Smooth muscle cell (in vitro differentiated cells): ENCODE data around the gene STUM. TPM values are rescaled to one million over a fixed set of nuclear protein-coding genes. Genes with fewer than 3 reads are reported as not detected.

ENCODE experiments used
- DNase-seq: peaks from one replicate; lab custom pipeline; 2025; ENCODE audit not compliant: unreplicated experiment; lab: John Stamatoyannopoulos, UW
- H2AFZ ChIP-seq: fragments of 200-600 bp; sonication (generic); 2 replicates; pipeline ENCODE4 v1.6.0; 2016; ENCODE audit warnings: antibody characterized with exemption, low read depth, mild to moderate bottlenecking
- H3F3A ChIP-seq: fragments of 200-600 bp; sonication (generic); 2 replicates; pipeline ENCODE4 v1.6.0; 2017; ENCODE audit warnings: antibody characterized with exemption, low read depth
- H3K27ac ChIP-seq: fragments of 200-600 bp; sonication (generic); 2 replicates; pipeline ENCODE4 v1.5.1; 2016; ENCODE audit warnings: low read depth, mild to moderate bottlenecking
- H3K27me3 ChIP-seq: fragments of 200-600 bp; sonication (generic); 2 replicates; pipeline ENCODE4 v1.6.1; 2016; ENCODE audit warnings: low read depth, mild to moderate bottlenecking
- H3K36me3 ChIP-seq: fragments of 200-600 bp; sonication (generic); 2 replicates; pipeline ENCODE4 v1.5.1; 2016; ENCODE audit warnings: low read depth
- H3K4me1 ChIP-seq: fragments of 200-600 bp; sonication (generic); 2 replicates; pipeline ENCODE4 v1.5.1; 2016; ENCODE audit warnings: low read depth
- H3K4me2 ChIP-seq: fragments of 200-600 bp; sonication (generic); 2 replicates; pipeline ENCODE4 v1.6.0; 2016; ENCODE audit warnings: mild to moderate bottlenecking
- H3K4me3 ChIP-seq: fragments of 200-600 bp; sonication (generic); 2 replicates; pipeline ENCODE4 v1.5.1; 2016; ENCODE audit warnings: mild to moderate bottlenecking
- H3K79me2 ChIP-seq: fragments of 200-600 bp; sonication (generic); 2 replicates; pipeline ENCODE4 v1.6.0; 2016; ENCODE audit warnings: low read depth, mild to moderate bottlenecking
- H3K9ac ChIP-seq: fragments of 200-600 bp; sonication (generic); 2 replicates; pipeline ENCODE4 v1.6.0; 2016; ENCODE audit warnings: low read depth
- H3K9me3 ChIP-seq: fragments of 200-600 bp; sonication (generic); replicated peaks from 2 replicates; pipeline ENCODE4 v1.5.1; 2016; ENCODE audit warnings: low read depth
- H4K20me1 ChIP-seq: fragments of 200-600 bp; sonication (generic); 2 replicates; pipeline ENCODE4 v1.6.0; 2016; ENCODE audit warnings: low read depth
- CTCF ChIP-seq: fragments of 200-600 bp; sonication (generic); IDR thresholded peaks from 2 replicates; pipeline ENCODE4 v1.5.1; 2017; ENCODE audit warnings: borderline replicate concordance, mild to moderate bottlenecking, antibody characterized with exemption; ENCODE audit not compliant: insufficient read depth, poor library complexity, severe bottlenecking
- WGBS: methylation state at CpG from one replicate; pipeline ENCODE4 v1.1.7; 2016; ENCODE audit warnings: low lambda C conversion rate; 5-methylcytosine and 5-hydroxymethylcytosine counted together
- polyA plus RNA-seq: library from polyadenylated mRNA; unstranded; fragments of >200 nt; fragmentation: Nextera tagmentation; extraction: Ambion mirVana; gene quantifications from 2 replicates; pipeline ENCODE4 v1.2.1, GENCODE V29; 2016
- total RNA-seq: library from RNA; depleted of rRNA; stranded (reverse); fragments of >200 nt; gene quantifications from 2 replicates; pipeline ENCODE4 v1.2.3, GENCODE V29; 2014

STUM gene
- total and polyA plus RNA-seq, 2 experiments from 2014 or later: 0.04 TPM; not detected in 1

DNA sequence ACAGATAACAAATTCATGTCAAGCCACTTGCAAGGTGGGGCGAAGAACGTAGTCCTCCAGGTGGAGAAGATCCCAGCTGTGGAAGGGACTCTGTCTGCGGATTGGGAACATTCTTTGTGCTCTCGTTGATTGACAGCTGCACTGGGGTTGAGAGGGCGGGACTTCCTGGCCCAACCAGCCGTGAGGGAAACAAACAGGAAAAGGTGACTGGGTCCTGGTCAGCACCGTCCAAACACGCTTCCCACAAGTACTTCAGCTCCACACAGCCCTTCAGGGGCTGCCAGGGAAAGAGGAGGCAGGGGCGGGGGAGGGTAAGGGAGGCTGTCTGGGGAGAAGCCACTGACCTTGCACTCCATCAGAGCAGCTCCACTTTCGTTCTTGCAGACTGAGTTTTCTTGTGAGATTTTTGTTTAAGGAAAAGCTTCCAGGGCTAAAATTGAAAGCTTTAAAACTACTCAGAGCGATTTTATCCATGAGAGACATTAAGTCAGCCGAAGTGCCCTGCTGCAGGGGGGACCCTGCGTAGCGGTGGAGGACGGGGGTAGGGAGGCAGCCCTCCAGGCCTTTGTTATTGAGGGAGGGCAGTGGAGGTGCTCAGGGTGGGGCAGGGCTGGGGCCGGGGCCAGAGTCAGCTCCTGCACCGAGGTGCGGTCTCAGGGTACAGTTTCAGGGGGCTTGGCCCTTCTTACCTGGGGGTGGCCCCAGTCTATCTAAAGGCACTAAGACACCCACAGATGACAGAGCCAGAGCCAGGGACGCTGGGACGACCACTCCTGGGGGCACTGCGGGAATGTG is 21.6 kb upstream of the STUM start:
- Histone ChIP-seq H4K20me1 (no peaks in the 10 kb centered on the region), H3K79me2 (no peaks in the 10 kb centered on the region), H3K36me3 (no peaks in the 10 kb centered on the region), H3K4me1 (no peaks in the 10 kb centered on the region), H3F3A (no peaks in the 10 kb centered on the region), H2AFZ (no peak overlapping the region), H3K27ac (no peak overlapping the region), H3K4me2 (no peak overlapping the region), H3K27me3 (peaks cover 4% of the 10 kb centered on the region), H3K9me3 (no peaks in the 10 kb centered on the region), H3K4me3 (no peak overlapping the region), H3K9ac (no peak overlapping the region)
- no peak for TF ChIP-seq CTCF
- DNase-seq: no peak
- 71% methylated on average over 21 of the region's 21 CpGs for WGBS

GRCh38 chr1:226529891-226530290 is 18.7 kb upstream of the STUM start:
- no peak for DNase-seq
- no peaks in the 10 kb centered on the region for H3K9me3 ChIP-seq
- no peak overlapping the region for H3K9ac ChIP-seq
- WGBS: 93% methylated on average over 7 of the region's 7 CpGs
- no peaks in the 10 kb centered on the region for H4K20me1 ChIP-seq
- H2AFZ ChIP-seq: no peak overlapping the region
- H3K4me3 ChIP-seq: no peak overlapping the region
- no peaks in the 10 kb centered on the region for H3K79me2 ChIP-seq
- H3K4me2 ChIP-seq: no peak overlapping the region
- TF ChIP-seq CTCF: no peak
- H3K27me3 ChIP-seq: no peaks in the 10 kb centered on the region
- H3F3A ChIP-seq: no peaks in the 10 kb centered on the region
- no peaks in the 10 kb centered on the region for H3K36me3 ChIP-seq
- no peak overlapping the region for H3K27ac ChIP-seq
- H3K4me1 ChIP-seq: no peaks in the 10 kb centered on the region

DNA sequence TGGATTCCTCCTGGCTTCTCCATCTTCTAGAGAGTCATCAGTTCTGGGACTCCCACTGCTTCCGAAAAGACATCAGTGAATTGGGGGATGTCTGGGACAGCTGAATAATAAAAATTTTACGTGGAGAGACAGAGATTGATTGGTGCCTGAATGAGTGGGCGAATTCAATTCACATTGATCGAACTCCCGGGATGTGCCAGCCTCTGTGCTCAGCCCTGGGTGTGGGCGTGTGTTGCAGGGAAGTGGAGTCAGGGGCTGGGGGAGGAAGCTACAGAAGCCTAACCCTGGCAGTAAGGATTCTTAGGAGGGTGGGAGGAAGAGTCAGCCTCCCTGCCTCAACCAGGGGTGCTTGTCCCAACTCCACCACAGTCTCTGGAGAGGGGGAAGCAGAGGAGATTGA is 18.0 kb upstream of the STUM start:
- no peak overlapping the region for H2AFZ ChIP-seq
- H4K20me1 ChIP-seq: no peaks in the 10 kb centered on the region
- H3K79me2 ChIP-seq: no peaks in the 10 kb centered on the region
- no peak overlapping the region for H3K4me2 ChIP-seq
- no peaks in the 10 kb centered on the region for H3K4me1 ChIP-seq
- no peak for DNase-seq
- H3F3A ChIP-seq: no peaks in the 10 kb centered on the region
- H3K9me3 ChIP-seq: no peaks in the 10 kb centered on the region
- TF ChIP-seq CTCF: no peak
- H3K36me3 ChIP-seq: no peaks in the 10 kb centered on the region
- 84% methylated on average over 6 of the region's 6 CpGs for WGBS
- H3K9ac ChIP-seq: no peak overlapping the region
- no peaks in the 10 kb centered on the region for H3K27me3 ChIP-seq
- H3K4me3 ChIP-seq: no peak overlapping the region
- H3K27ac ChIP-seq: no peak overlapping the region
